ENCODE data around the gene METTL24.

The METTL24 gene

GRCh38 chr6:110331390-110331789, 26.8 kb downstream of the METTL24 start:
- no peaks in the 10 kb centered on the region for H3K27me3 ChIP-seq (ENCODE audit: control insufficient read depth, insufficient read depth, low read length)
- H3K36me3 ChIP-seq (ENCODE audit: control insufficient read depth, low read depth, low read length), result no peaks in the 10 kb centered on the region
- H3K4me1 ChIP-seq (ENCODE audit: control insufficient read depth, low read depth, low read length), result peaks cover 12% of the 10 kb centered on the region
- H3K27ac ChIP-seq (ENCODE audit: low read length), result no peak overlapping the region
- H3K9ac ChIP-seq (ENCODE audit: low read length), result no peak overlapping the region
- H3K9me3 ChIP-seq (ENCODE audit: control insufficient read depth, low read depth, low read length), result no peaks in the 10 kb centered on the region
- no peak overlapping the region for H3K4me3 ChIP-seq (ENCODE audit: low read length)

- H3K27ac ChIP-seq (ENCODE audit: low read length), result no peak overlapping the region
- no peak overlapping the region for H3K9ac ChIP-seq (ENCODE audit: low read length)
Measured at GRCh38 chr6:110329714-110330436, 28.3 kb downstream of the METTL24 start.

GRCh38 chr6:110329348-110329713, 28.8 kb downstream of the METTL24 start:
- Histone ChIP-seq H3K9me3 (ENCODE audit: control insufficient read depth, low read depth, low read length) (no peaks in the 10 kb centered on the region), H3K9ac (ENCODE audit: low read length) (no peak overlapping the region), H3K4me1 (ENCODE audit: control insufficient read depth, low read depth, low read length) (peaks cover 12% of the 10 kb centered on the region), H3K4me3 (ENCODE audit: low read length) (no peak overlapping the region), H3K27ac (ENCODE audit: low read length) (no peak overlapping the region), H3K36me3 (ENCODE audit: control insufficient read depth, low read depth, low read length) (no peaks in the 10 kb centered on the region), H3K27me3 (ENCODE audit: control insufficient read depth, insufficient read depth, low read length) (no peaks in the 10 kb centered on the region)

More at GRCh38 chr6:110329714-110330436, 28.3 kb downstream of the METTL24 start:
- no peaks in the 10 kb centered on the region for H3K27me3 ChIP-seq (ENCODE audit: control insufficient read depth, insufficient read depth, low read length)
- no peaks in the 10 kb centered on the region for H3K9me3 ChIP-seq (ENCODE audit: control insufficient read depth, low read depth, low read length)
- H3K4me1 ChIP-seq (ENCODE audit: control insufficient read depth, low read depth, low read length), result peaks cover 12% of the 10 kb centered on the region
- no peaks in the 10 kb centered on the region for H3K36me3 ChIP-seq (ENCODE audit: control insufficient read depth, low read depth, low read length)
- no peak overlapping the region for H3K4me3 ChIP-seq (ENCODE audit: low read length)

GRCh38 chr6:110328259-110328658, 29.9 kb downstream of the METTL24 start:
- peaks cover 15% of the 10 kb centered on the region for H3K4me1 ChIP-seq (ENCODE audit: control insufficient read depth, low read depth, low read length)
- no peak overlapping the region for H3K4me3 ChIP-seq (ENCODE audit: low read length)

GRCh38 chr6:110327391-110327790, 30.8 kb downstream of the METTL24 start:
- Histone ChIP-seq H3K27me3 (ENCODE audit: control insufficient read depth, insufficient read depth, low read length) (no peaks in the 10 kb centered on the region), H3K4me1 (ENCODE audit: control insufficient read depth, low read depth, low read length) (peaks cover 24% of the 10 kb centered on the region), H3K36me3 (ENCODE audit: control insufficient read depth, low read depth, low read length) (no peaks in the 10 kb centered on the region), H3K9me3 (ENCODE audit: control insufficient read depth, low read depth, low read length) (no peaks in the 10 kb centered on the region), H3K9ac (ENCODE audit: low read length) (no peak overlapping the region), H3K4me3 (ENCODE audit: low read length) (no peak overlapping the region), H3K27ac (ENCODE audit: low read length) (no peak overlapping the region)

More at GRCh38 chr6:110328259-110328658, 29.9 kb downstream of the METTL24 start:
- no peaks in the 10 kb centered on the region for H3K9me3 ChIP-seq (ENCODE audit: control insufficient read depth, low read depth, low read length)
- no peak overlapping the region for H3K9ac ChIP-seq (ENCODE audit: low read length)
- H3K36me3 ChIP-seq (ENCODE audit: control insufficient read depth, low read depth, low read length), result no peaks in the 10 kb centered on the region
- H3K27me3 ChIP-seq (ENCODE audit: control insufficient read depth, insufficient read depth, low read length), result no peaks in the 10 kb centered on the region
- H3K27ac ChIP-seq (ENCODE audit: low read length), result no peak overlapping the region

- Histone ChIP-seq H3K9ac (ENCODE audit: low read length) (no peak overlapping the region), H3K27me3 (ENCODE audit: control insufficient read depth, insufficient read depth, low read length) (no peaks in the 10 kb centered on the region), H3K27ac (ENCODE audit: low read length) (no peak overlapping the region), H3K4me3 (ENCODE audit: low read length) (no peak overlapping the region), H3K36me3 (ENCODE audit: control insufficient read depth, low read depth, low read length) (no peaks in the 10 kb centered on the region), H3K4me1 (ENCODE audit: control insufficient read depth, low read depth, low read length) (peaks cover 26% of the 10 kb centered on the region), H3K9me3 (ENCODE audit: control insufficient read depth, low read depth, low read length) (no peaks in the 10 kb centered on the region)
Measured at GRCh38 chr6:110326609-110327008, 31.5 kb downstream of the METTL24 start.

GRCh38 chr6:110326057-110326456, 32.1 kb downstream of the METTL24 start:
- Histone ChIP-seq H3K9me3 (ENCODE audit: control insufficient read depth, low read depth, low read length) (no peaks in the 10 kb centered on the region), H3K36me3 (ENCODE audit: control insufficient read depth, low read depth, low read length) (no peaks in the 10 kb centered on the region), H3K4me1 (ENCODE audit: control insufficient read depth, low read depth, low read length) (peaks cover 26% of the 10 kb centered on the region), H3K27ac (ENCODE audit: low read length) (no peak overlapping the region), H3K4me3 (ENCODE audit: low read length) (no peak overlapping the region), H3K27me3 (ENCODE audit: control insufficient read depth, insufficient read depth, low read length) (no peaks in the 10 kb centered on the region), H3K9ac (ENCODE audit: low read length) (no peak overlapping the region)

GRCh38 chr6:110325197-110325596, 33.0 kb downstream of the METTL24 start:
- no peak overlapping the region for H3K27ac ChIP-seq (ENCODE audit: low read length)
- H3K9ac ChIP-seq (ENCODE audit: low read length), result no peak overlapping the region
- no peaks in the 10 kb centered on the region for H3K9me3 ChIP-seq (ENCODE audit: control insufficient read depth, low read depth, low read length)
- H3K4me1 ChIP-seq (ENCODE audit: control insufficient read depth, low read depth, low read length), result peaks cover 26% of the 10 kb centered on the region
- no peaks in the 10 kb centered on the region for H3K36me3 ChIP-seq (ENCODE audit: control insufficient read depth, low read depth, low read length)
- no peaks in the 10 kb centered on the region for H3K27me3 ChIP-seq (ENCODE audit: control insufficient read depth, insufficient read depth, low read length)
- H3K4me3 ChIP-seq (ENCODE audit: low read length), result no peak overlapping the region

- Histone ChIP-seq H3K36me3 (ENCODE audit: control insufficient read depth, low read depth, low read length) (no peaks in the 10 kb centered on the region), H3K27me3 (ENCODE audit: control insufficient read depth, insufficient read depth, low read length) (no peaks in the 10 kb centered on the region), H3K9ac (ENCODE audit: low read length) (no peak overlapping the region), H3K27ac (ENCODE audit: low read length) (no peak overlapping the region), H3K4me1 (ENCODE audit: control insufficient read depth, low read depth, low read length) (peaks cover 23% of the 10 kb centered on the region), H3K4me3 (ENCODE audit: low read length) (no peak overlapping the region), H3K9me3 (ENCODE audit: control insufficient read depth, low read depth, low read length) (no peaks in the 10 kb centered on the region)
Measured at GRCh38 chr6:110324548-110324947, 33.6 kb downstream of the METTL24 start.

GRCh38 chr6:110323258-110323657, 34.9 kb downstream of the METTL24 start:
- Histone ChIP-seq H3K36me3 (ENCODE audit: control insufficient read depth, low read depth, low read length) (no peaks in the 10 kb centered on the region), H3K4me1 (ENCODE audit: control insufficient read depth, low read depth, low read length) (peaks cover 18% of the 10 kb centered on the region), H3K27ac (ENCODE audit: low read length) (no peak overlapping the region), H3K4me3 (ENCODE audit: low read length) (no peak overlapping the region), H3K9me3 (ENCODE audit: control insufficient read depth, low read depth, low read length) (no peaks in the 10 kb centered on the region), H3K27me3 (ENCODE audit: control insufficient read depth, insufficient read depth, low read length) (no peaks in the 10 kb centered on the region), H3K9ac (ENCODE audit: low read length) (no peak overlapping the region)

- Histone ChIP-seq H3K4me3 (ENCODE audit: low read length) (no peak overlapping the region), H3K4me1 (ENCODE audit: control insufficient read depth, low read depth, low read length) (peaks cover 17% of the 10 kb centered on the region), H3K27me3 (ENCODE audit: control insufficient read depth, insufficient read depth, low read length) (no peaks in the 10 kb centered on the region), H3K9ac (ENCODE audit: low read length) (no peak overlapping the region), H3K27ac (ENCODE audit: low read length) (no peak overlapping the region), H3K36me3 (ENCODE audit: control insufficient read depth, low read depth, low read length) (no peaks in the 10 kb centered on the region), H3K9me3 (ENCODE audit: control insufficient read depth, low read depth, low read length) (no peaks in the 10 kb centered on the region)
Measured at GRCh38 chr6:110322874-110323242, 35.3 kb downstream of the METTL24 start.

- Histone ChIP-seq H3K4me1 (ENCODE audit: control insufficient read depth, low read depth, low read length) (peaks cover 19% of the 10 kb centered on the region), H3K27ac (ENCODE audit: low read length) (no peak overlapping the region), H3K36me3 (ENCODE audit: control insufficient read depth, low read depth, low read length) (no peaks in the 10 kb centered on the region), H3K4me3 (ENCODE audit: low read length) (no peak overlapping the region), H3K27me3 (ENCODE audit: control insufficient read depth, insufficient read depth, low read length) (no peaks in the 10 kb centered on the region), H3K9me3 (ENCODE audit: control insufficient read depth, low read depth, low read length) (no peaks in the 10 kb centered on the region), H3K9ac (ENCODE audit: low read length) (no peak overlapping the region)
Measured at GRCh38 chr6:110322151-110322873, 35.8 kb downstream of the METTL24 start.

All from iPS-18a (cell line).